Pancreas (tissue), 10 donors: ENCODE results near the gene HCRT. TPM values are rescaled to one million over a fixed set of nuclear protein-coding genes. Genes with fewer than 3 reads are reported as not detected.
A peak's percentile ranks its signal among the peaks of the same experiment; 100 is the strongest.

Source experiments
- ATAC-seq, 4 donors: fragments of 200-7000 bp; cut with Tn5 transposase; one replicate each; pipeline versions ENCODE4 v1.8.0 to v1.9.1; 2020; ENCODE audit warnings: mild to moderate bottlenecking in 4 of 4, moderate library complexity in 4 of 4
- DNase-seq, 6 donors: peaks; one replicate each; pipeline ENCODE4 v3.0.0-alpha.2; 2020
- FAIRE-seq: peaks from 2 replicates; lab custom pipeline; 2012; peaks lifted over from hg19 to GRCh38; lab: Jason Lieb, UNC
- H3K27ac ChIP-seq, 4 donors: fragments of 200-600 bp; sonication (generic); 1 replicate in 3 of 4; 2 replicates in 1 of 4; pipeline versions ENCODE4 v1.5.0 to v1.8.0; 2020
- H3K27me3 ChIP-seq, 4 donors: fragments of 200-600 bp; one replicate each; pipeline ENCODE4 v1.8.0; 2021
- H3K36me3 ChIP-seq, 3 donors: fragments of 200-600 bp; sonication (generic) in 1 of 3; one replicate each; pipeline versions ENCODE4 v1.5.0 to v1.8.0; 2020 to 2021
- H3K4me1 ChIP-seq, 3 donors: fragments of 200-600 bp; one replicate each; pipeline ENCODE4 v1.8.0; 2021
- H3K4me3 ChIP-seq, 4 donors: fragments of 200-600 bp; sonication (generic) in 2 of 4; one replicate each; pipeline versions ENCODE4 v1.5.0 to v1.8.0; 2020 to 2021
- H3K9me3 ChIP-seq, 4 donors: fragments of 200-600 bp; one replicate each; pipeline ENCODE4 v1.8.0; 2021
- CTCF ChIP-seq, 4 donors: fragments of 200-600 bp; sonication (generic) in 3 of 4; IDR thresholded peaks; one replicate each; pipeline versions ENCODE4 v1.5.0 to v1.8.0; 2021; ENCODE audit warnings: antibody characterized with exemption in 4 of 4
- WGBS, 2 donors: extraction: QIAGEN DNeasy Blood & Tissue Kit; methylation state at CpG; one replicate each; pipeline ENCODE4 v1.1.7; 2013; 5-methylcytosine and 5-hydroxymethylcytosine counted together
- intact Hi-C, 3 donors: fragments of 100-400 bp; cut with DNase I; formaldehyde crosslinking; loops; one replicate each; pipeline versions ENCODE4 v1.11.1 to v1.14.2; 2022
- polyA plus RNA-seq, 2 donors: library from polyadenylated mRNA; stranded (reverse); fragments of 200-250 nt; gene quantifications; one replicate each; pipeline ENCODE4 v1.2.3, GENCODE V29; 2013
- total RNA-seq, 6 donors: library from RNA; stranded (reverse); fragmentation: NEBNext Ultra II Directional in 4 of 6; extraction: Animal tissue kit (Norgen Biotek cat#: 25700) in 4 of 6; gene quantifications; one replicate each; pipeline versions ENCODE4 v1.2.1 to v1.2.4, GENCODE V29; 2021 to 2023
- donor health status: healthy with polysubstance abuse.
- donor health status: DM: no; HTN: no; CAD: no; lungs with moderate emphysema.
- donor health status: DM: no; HTN: no; CAD: no.
- donor health status: control.
- donor health status: control.
- donor health status: Bipolar disorder and iron deficiency.
- donor health status: DM: yes; HTN: yes; CAD: no.
- donor health status: DM: no; HTN: no; CAD: no.
- donor health status: DM: no; HTN: no; CAD: no.
- donor health status: DM: yes; HTN: yes; CAD: no.

Gene HCRT
- total and polyA plus RNA-seq, 8 donors, result not detected

GRCh38 chr17:42202696-42203095, 17.4 kb upstream of the HCRT start:
- no peak for DNase-seq
- Histone ChIP-seq H3K36me3 (peaks cover 0 to 3% (median 0%) of the 10 kb centered on the region in 3 donors), H3K9me3 (no peaks in the 10 kb centered on the region), H3K27ac (no peak overlapping the region), H3K4me3 (no peak overlapping the region), H3K27me3 (no peaks in the 10 kb centered on the region), H3K4me1 (peaks cover 0 to 6% (median 0%) of the 10 kb centered on the region in 3 donors)
- intact Hi-C loops, result no loop called here
- WGBS, 2 donors, result 94 to 95% methylated on average over 5 of the region's 5 CpGs
- FAIRE-seq, result no peak
- no peak for ATAC-seq
- TF ChIP-seq CTCF (IDR thresholded peaks at IDR 0.05), result no peak

GRCh38 chr17:42202159-42202558, 16.9 kb upstream of the HCRT start:
- DNase-seq (peak in 1 of 6 donors; percentile 55), ATAC-seq (no peak), FAIRE-seq (no peak)
- no peaks in the 10 kb centered on the region for H3K9me3 ChIP-seq
- no peak overlapping the region for H3K27ac ChIP-seq
- WGBS, 2 donors, result 93 to 97% methylated on average over 6 of the region's 6 CpGs
- no peak for TF ChIP-seq CTCF (IDR thresholded peaks at IDR 0.05)
- no peak overlapping the region for H3K4me3 ChIP-seq
- peaks cover 0 to 6% (median 0%) of the 10 kb centered on the region in 3 donors for H3K4me1 ChIP-seq
- peaks cover 0 to 3% (median 0%) of the 10 kb centered on the region in 3 donors for H3K36me3 ChIP-seq
- intact Hi-C loops, result no loop called here
- H3K27me3 ChIP-seq, result no peaks in the 10 kb centered on the region

- peaks cover 0 to 6% (median 0%) of the 10 kb centered on the region in 3 donors for H3K4me1 ChIP-seq
- H3K4me3 ChIP-seq, result no peak overlapping the region
- peaks cover 0 to 3% (median 0%) of the 10 kb centered on the region in 3 donors for H3K36me3 ChIP-seq
- no peaks in the 10 kb centered on the region for H3K9me3 ChIP-seq
- peak in 3 of 4 donors; percentile 7 to 32 (median 25) for ATAC-seq
- H3K27me3 ChIP-seq, result no peaks in the 10 kb centered on the region
- no peak for FAIRE-seq
- DNase-seq, result peak in 1 of 6 donors; percentile 42
- 71 to 73% methylated on average over 10 of the region's 10 CpGs for WGBS, 2 donors
- intact Hi-C loops, result no loop called here
- no peak for TF ChIP-seq CTCF (IDR thresholded peaks at IDR 0.05)
- peak overlapping the region in 1 of 4 donors; percentile 19 for H3K27ac ChIP-seq
Observed at GRCh38 chr17:42201458-42201772, 16.2 kb upstream of the HCRT start.

- no peak for FAIRE-seq
- peak; percentile 94 to 97 (median 95) for ATAC-seq
- WGBS, 2 donors, result 31 to 40% methylated on average over 14 of the region's 14 CpGs
Observed at GRCh38 chr17:42200706-42201457, 15.6 kb upstream of the HCRT start.

More at GRCh38 chr17:42200706-42201457, 15.6 kb upstream of the HCRT start:
- H3K4me1 ChIP-seq, result peaks cover 0 to 6% (median 0%) of the 10 kb centered on the region in 3 donors
- no peak overlapping the region for H3K4me3 ChIP-seq
- TF ChIP-seq CTCF (IDR thresholded peaks at IDR 0.05), result no peak
- peak overlapping the region; percentile 19 to 54 (median 50) for H3K27ac ChIP-seq
- peak; percentile 65 to 84 (median 73) for DNase-seq
- no peaks in the 10 kb centered on the region for H3K9me3 ChIP-seq
- H3K27me3 ChIP-seq, result no peaks in the 10 kb centered on the region
- peaks cover 0 to 3% (median 0%) of the 10 kb centered on the region in 3 donors for H3K36me3 ChIP-seq
- intact Hi-C loops, result no loop called here
